Activated CD4-positive, alpha-beta T cell treated with anti-CD3 and anti-CD28 coated beads, Interleukin-2, Interleukin-4, amounts not matched to agents 100 ng/mL and 50 ng/mL, durations not matched to agents 16 hours and 8 hours (primary cell): ENCODE measurements around the gene RABL3.
"Not testable (repeated sequence)": the region's sequence is repeated elsewhere in the genome, so short reads cannot be mapped to it uniquely, and the experiment has no call there.

Experiments
- DNase-seq: peaks from one replicate; pipeline ENCODE4 v3.0.0-alpha.2; 2020; ENCODE audit warnings: low spot score

RABL3 gene

DNA sequence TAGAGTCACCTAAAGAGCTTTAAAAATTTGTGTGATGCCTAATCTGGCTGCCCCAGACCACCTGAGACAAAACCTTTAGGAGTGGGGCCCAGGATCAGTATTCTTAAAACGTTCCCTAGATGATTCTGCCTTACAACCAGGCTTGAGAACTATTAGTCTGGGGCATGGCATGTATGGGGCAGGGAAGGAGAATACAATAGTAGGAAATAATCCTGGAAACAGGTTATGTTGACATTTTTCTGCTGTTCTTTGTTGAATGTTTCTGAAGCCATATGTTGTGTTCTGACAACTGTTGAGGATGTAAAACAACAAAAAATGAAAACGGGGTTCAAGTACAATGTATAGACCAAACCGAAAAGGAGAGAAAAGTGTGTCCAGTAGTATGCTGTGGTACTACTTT, 3.1 kb upstream of the RABL3 start:
- DNase-seq = no peak

DNA sequence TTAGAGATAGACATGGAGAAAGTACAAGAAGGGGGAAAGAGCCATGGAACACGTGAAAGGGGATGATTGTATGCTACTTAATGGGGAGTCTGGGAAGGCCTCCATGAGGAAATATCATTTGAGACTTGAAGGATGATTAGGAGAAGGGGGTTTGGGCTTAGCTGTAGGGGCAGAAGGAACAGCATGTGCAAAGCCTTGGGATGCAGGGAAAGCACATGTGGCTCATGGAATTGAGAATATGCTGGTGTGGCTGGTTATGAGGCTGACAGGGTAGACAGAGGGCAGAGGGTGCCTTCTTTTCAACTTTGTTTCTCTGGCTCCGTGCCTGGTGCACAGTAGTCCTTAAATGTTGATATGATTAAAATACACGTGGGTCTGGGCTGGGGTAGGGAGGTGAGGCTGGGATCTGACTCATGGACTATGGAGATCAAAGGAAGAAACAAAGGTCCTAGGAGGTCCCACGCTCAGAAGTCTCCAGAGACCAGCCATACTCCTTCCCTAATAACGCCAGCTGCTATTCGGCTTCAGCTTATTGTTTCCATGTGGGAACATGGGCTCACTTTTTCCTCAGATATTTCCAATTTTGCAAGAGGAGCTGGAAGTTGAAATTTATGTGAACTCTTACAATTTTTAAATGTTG, 1.4 kb upstream of the RABL3 start:
- no peak for DNase-seq

DNA sequence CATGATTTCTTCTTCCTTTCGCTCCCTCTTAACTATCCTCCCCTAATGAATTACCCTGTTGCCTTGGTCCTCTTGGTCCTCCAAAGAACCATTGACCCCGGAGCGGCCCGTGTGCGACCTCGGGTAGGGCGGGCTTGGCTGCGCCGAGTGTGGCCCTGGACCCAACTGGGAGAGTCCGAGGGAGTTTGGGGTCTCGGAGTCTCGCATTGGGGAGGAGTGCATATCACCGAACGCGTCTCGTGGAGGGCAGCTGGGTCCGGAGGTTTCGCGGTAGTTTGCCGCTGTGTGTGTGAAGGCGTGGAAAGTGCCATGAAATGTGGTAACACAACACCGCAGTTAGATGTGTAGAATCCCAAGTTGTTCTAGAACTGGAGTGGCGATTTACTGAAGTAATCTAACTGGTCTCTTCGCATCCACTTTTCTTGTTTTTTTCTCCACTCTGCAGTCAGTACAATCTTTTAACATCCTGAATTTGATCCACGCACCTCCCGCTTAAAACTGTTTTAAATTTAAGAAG, 591 bp upstream of the RABL3 start:
- DNase-seq = peak; percentile 9

DNA sequence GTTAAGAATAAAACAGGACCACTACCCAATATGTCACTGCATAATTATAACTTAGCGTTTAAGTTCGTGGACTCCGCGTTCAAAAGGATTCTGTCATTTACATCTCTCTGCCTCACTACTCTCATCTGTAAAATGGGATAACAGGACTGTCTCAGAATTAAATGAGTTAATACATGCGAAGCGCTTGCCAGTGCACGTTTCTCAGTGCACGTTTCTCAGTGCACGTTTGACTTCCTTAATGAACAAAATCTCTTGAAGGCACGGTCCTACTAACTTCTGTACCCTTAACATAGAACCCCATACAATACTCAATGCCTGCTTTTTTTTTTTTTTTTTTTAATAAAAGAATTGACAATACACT, 499 bp downstream of the RABL3 start:
- no peak for DNase-seq

DNA sequence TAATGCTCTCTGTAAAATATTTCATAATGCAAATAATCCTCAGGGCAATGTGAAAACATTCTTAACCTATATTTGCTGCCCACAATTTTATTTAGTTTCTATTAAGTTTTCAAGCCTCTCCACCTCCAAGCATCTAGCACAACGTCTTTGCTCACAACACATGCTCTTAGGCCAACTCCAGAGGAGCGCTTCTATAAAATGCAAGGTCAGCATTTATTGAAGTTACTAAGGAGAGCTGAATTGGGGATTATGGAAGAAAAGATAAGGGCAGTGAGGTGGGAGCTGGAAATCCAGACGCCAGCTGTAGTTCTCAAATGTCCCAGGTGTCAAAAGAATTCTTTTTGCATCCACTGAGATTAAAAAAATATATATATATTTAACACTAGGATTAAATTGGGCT, 996 bp downstream of the RABL3 start:
- DNase-seq = no peak

DNA sequence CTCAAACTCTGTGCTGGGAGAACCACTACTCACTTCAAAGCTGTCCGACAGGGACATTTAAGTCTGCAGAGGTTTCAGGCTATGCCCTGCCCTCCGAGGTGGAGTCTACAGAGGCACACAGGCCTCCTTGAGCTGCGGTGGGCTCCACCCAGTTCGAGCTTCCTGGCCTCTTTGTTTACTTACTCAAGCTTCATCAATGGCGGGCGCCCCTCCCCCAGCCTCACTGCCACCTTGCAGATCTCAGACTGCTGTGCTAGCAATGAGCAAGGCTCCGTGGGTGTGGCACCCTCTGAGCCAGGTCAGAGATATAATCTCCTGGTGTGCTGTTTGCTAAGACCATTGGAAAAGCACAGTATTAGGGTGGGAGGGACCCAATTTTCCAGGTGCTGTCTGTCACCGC, 4.3 kb downstream of the RABL3 start:
- DNase-seq = not testable (repeated sequence)

DNA sequence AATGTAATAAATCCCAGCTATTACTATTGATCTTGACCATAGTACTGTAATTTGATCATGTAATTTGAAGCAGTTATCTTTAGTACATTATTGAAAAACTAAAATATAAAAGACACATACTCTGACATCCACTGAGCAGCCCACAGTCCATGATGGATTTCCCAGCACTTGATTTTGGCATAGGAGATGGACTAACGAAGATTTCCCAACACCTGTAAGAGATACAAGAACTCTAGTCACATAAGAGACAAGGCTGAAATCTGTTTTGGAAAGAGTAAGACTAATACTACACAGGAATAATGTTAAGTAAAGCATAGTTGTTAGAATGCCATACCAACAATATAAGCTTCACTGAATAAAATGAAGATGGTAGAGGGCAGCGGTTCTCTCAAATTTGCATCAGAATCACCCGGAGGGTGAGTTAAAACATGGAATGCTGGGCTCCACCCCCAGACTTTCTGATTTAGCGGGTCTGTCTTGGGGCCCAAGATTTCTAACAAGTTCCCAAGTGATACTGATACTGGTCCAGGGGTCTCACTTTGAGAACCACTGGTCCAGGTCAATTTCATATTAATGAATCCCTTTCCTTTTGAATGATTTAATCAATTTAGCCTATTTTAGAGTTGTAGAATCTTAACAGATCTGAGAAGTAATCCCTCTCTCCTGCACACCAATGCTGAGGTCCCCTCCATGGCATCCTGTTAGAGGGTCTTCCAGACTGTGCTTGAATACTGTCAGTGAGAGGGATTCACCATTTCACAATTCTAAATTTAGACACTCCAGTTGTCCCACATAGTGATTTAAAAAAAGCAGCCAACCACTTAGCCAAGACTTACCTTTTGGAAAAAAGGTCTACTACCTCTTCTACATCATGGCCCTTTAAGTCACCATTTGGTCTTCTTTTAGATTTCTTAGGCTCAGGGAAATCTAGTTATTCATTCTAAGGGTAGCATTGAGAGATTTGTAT, 11.5 kb downstream of the RABL3 start:
- no peak for DNase-seq

DNA sequence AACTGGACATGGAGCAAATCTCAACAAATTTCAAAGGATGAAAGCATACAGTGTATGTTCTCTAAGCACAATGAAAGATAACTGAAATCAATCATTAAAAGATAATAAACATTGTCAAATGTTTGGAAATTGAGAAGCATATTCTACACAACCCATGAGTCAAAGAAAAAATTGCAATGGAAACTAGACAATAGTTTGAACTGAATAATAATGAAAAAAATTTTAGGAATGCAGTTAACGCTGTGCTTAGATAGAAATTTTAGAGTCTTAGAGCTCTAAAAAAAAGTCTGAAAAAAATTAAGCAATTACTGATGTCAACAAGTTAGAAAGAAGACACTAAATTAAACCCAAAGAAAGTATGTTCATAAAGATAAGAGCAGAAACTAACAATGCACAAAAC, 15.5 kb downstream of the RABL3 start:
- DNase-seq = no peak

DNA sequence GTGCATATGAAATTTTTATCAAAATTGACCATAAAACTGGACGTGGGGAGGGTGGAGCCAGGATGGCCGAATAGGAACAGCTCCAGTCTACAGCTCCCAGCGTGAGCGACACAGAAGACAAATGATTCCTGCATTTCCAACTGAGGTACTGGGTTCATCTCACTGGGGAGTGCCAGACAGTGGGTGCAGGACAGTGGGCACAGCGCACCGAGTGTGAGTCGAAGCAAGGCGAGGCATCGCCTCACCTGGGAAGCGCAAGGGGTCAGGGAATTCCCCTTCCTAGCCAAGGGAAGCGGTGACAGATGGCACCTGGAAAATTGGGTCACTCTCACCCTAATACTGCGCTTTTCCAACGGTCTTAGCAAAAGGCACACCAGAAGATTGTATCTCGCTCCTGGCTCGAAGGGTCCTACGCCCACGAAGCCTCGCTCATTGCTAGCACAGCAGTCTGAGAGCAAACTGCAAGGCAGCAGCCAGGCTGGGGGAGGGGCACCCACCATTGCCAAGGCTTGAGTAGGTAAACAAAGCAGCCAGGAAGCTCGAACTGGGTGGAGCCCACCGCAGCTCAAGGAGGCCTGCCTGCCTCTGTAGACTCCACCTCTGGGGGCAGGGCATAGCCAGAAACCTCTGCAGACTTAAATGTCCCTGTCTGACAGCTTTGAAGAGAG, 23.0 kb downstream of the RABL3 start:
- DNase-seq = peak; percentile 11

DNA sequence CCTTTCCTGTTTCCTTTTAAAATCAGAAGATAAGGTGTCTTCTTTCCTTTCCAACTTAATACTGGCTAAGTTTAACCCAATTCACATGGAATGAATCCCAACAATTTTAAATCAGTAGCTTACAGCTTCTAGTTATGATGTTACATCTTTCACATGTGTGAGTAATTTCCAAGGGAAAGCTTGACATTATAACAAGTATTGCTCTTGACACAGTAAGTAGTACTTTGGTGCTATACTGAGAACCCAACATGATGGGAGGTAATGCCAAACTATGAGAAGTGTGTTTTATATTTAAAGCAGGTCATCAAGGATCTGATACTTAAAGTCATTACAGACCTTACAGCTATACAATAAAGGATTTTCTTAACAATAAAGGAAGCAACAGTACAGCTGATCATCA, 29.1 kb downstream of the RABL3 start:
- DNase-seq = no peak

DNA sequence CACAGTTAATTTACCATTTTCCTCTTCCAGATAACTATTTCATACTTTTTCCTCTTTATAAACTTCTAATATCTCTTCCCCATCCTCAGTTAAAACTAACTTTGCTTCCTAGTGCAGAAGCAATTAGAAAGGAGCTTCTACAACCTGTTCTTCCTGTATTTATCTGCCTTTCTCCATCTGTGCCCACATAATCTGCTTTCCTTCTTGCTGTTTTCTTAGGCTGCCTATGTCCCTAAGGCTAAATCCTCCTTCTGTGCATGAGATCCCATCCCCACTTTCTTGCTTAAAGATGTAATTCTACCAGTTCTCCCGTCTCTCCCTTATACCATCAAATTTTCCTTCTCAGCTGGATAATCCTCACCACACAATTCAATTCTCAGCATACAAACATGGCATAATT, 31.9 kb downstream of the RABL3 start:
- no peak for DNase-seq

DNA sequence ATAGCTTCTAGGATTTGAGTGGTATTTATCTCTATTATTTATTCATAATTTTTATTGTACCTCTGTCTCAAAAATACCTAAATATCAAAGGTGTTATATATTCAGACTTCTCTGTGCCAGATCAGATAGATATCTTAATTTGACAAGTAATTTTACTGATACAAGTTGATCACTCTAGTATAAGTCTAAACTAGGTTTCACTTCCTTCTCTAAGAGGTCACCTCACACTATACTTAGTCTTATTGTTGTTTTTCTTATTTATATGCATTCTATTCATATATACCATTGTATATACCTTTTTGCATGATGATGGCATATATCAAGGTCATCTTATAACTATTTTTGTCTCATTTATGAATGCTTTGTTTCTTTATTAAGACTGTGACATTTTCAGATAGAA, 33.9 kb downstream of the RABL3 start:
- no peak for DNase-seq

DNA sequence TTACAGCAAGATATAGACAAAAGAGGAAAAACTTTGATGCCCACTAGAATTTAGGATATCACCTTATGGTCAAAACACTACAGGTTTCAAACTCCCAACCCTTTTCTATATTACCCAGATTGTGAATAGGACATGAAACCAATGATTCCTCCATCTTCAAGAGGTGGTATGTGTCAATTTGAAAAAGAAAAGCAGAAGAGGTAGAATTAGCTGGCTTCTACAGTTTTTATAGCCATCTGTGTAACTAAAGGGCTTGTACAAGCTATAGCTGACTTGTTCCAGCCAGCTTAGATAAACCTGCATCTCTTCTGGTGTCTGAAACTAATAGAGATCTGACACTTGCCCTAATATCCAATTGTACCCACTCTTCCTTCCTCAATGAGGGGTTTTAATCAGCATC, 35.4 kb downstream of the RABL3 start:
- no peak for DNase-seq

DNA sequence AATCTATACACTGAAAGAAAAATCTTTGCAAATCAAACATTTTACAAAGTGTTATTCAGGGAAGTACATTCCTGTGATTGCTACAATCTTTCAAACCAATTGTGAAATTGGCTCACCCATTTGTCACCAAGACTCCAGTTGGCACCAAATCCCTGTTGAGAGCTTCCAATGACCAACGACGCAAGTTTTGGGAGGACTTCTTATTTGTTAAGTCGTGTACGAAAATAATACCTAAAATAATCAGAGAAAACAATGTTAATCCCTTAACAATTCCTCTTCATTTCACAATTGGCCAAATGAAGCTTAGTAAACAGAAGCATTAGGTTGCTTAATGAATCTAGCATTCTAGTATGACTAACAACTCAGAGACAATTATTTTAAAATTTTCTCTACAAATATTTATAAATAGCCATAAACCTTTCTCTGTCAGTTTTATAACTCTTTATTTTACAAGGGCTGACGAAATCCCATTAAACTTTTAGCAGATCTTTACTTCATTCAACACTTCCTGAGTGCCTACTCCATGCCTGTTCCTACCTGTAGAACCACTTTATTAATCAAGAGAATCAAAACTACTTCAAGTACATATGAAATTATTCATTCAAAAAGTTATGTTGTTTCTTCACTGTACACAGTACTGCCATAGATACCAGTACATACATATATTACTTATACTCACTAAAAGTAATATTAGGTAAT, 36.3 kb downstream of the RABL3 start:
- DNase-seq = no peak

DNA sequence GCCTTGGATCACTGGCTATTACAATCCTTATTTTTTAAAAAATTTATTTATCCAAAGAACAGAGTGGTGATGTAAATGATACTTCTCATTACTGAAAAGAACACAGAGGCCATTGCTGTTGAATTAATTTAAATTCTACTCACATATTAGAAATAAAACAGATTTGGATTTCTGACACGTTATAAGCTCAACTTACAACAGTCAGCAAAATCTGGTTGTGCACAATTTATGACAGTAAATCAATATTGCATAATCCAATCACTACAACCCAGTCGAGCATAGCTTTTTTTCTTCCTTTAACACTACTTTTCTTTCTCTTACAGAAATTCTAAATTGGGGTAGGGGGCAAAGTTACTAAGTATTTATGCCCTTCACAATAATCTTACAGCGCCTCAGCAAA, 43.0 kb downstream of the RABL3 start:
- DNase-seq = no peak

DNA sequence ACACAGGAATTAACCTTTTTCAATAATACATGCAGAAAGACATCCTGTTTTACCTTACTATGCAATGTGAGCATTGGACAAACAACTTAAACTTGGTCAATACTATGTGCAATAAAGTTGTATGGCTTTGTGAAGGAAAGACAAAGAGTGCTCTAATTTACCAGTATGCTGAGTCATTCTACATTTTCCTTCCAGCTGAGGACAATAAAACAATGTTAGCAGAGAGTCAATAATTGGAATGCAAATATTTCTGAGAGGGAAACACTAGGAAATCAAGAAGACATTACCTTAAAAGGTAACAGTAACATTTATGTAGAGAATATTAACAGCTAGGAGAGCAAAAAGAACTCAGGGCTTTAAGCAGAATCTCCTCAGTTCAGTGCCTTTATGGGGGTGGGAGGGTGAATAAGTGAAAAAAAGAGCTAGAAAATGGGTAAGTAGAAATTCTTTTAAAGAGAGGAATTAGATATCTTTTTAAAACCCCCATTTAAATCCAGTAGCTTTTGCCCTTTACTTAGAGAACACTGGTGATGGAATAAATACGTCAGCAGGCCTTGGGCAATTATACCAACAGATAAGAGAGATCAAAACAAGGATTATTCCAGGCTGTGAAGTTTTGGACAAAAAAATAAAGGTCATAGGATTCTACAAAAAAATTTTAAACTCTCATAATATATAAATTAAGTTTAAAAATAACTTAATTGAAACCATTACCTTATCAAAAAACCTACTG, 48.7 kb downstream of the RABL3 start:
- DNase-seq = no peak

DNA sequence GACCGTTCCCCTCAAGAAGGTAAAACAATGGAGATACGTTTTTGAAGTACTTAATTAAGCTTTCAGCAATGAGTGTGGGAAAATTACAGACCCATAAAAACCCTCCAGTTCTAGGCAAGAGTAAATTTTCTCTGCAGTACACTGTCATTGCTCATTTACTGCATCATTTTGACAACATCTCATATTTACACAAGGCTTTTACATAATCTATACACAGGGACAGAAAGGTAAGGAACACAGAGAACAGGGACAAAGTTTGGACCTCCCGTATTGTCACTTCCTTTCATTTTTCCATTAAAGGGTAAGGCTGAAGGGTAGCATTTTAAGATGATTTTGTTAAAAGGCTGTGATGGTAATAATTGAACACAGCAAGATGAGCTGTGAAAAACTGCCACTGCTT, 52.9 kb downstream of the RABL3 start:
- no peak for DNase-seq

DNA sequence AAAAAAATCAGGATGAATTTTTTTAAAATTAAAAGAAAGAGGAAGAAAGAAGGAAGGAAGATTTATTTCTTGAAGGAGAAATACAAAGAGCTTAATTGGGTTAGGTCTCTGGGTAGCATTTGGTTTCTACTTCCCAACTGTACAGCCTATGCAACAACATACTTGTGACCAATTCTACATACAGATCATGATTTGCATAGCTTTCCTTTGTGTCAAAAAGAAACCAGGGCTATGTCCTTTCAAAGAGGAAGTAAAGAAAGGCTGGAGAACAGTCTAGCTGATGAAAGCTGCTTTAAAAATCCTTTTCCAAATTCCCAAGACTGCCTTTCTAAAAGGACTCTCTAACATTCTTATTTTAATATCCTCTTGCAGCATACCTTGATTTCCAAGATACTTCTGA, 54.2 kb downstream of the RABL3 start:
- no peak for DNase-seq

DNA sequence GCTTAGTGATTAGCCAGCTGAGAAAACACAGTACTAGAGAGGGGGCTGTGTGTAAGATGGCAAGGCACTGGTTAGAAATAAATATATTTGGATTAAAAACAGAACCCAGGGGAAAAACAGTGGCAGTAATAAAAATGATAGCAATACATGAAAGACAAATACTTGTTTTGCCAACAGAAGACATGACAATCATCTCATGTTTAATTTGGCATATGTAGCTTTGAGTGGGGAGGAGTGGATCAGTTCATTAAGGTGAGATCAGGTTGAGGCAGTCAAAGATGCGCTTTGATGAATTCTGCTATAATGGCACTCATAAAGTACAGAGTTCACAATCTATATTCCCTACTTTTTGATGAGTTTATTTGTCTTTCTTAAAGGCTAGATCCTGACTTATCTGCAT, 56.9 kb downstream of the RABL3 start:
- DNase-seq = no peak

DNA sequence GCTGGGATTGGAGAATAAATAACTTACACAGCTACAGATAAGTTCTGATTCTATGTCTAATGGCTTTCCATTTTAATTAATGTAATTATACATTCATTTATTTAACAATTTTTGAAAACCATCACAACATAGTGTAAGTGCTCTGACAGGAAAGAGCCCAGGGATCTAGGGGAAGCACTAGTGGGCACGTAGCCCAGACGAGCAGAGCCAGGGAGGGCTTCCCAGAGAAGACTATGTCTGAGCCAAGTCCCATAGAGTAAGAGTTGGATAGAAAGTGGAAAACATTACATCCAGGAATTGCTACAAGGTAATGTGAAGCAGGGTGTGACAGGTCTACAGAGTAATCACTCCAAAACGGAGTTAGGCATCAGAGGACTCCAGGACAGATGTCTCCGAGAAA, 57.4 kb downstream of the RABL3 start:
- no peak for DNase-seq

DNA sequence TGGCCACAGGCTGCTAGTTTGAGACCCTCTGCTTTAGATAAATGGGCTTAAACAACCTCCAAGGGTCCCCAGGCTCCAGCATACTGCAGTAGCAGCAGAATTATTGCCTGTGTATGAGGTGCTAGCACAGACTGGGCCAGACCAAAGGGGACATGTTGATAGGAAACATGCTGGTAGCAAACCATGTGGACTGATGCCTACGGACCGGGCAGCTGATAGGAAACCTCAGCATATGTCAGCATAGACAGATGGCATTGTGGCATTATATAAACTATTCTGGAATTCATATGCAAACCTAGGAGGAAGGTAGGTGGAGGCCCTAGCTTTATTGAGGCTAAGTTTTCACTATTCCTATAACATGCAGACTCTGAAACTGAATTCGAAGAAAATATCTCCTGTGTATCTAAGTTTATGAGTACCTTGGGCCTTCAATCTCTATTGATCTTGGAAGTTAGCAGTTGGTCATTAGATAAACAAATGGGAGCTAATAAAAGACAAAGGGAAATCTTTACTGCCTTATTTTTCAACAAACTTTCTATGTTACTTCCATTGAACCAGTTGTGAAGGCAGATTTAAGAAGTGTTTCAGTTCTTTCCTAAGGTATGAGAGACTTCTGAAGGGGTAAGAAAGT, 58.5 kb downstream of the RABL3 start:
- no peak for DNase-seq
